Dendritic cell treated with granulocyte-macrophage colony-stimulating factor and Interleukin-4, amounts not matched to agents 40 ng/mL and 50 ng/mL, for 4 days (primary cell): ENCODE results near the gene RCBTB1.
"Not testable (repeated sequence)": the region's sequence is repeated elsewhere in the genome, so short reads cannot be mapped to it uniquely, and the experiment has no call there.

Experiments used
- H3K27ac Mint-ChIP-seq: one replicate; pipeline ENCODE4 v1.8.0; 2022; ENCODE audit warnings: mild to moderate bottlenecking, mixed read lengths
- H3K27me3 Mint-ChIP-seq: one replicate; pipeline ENCODE4 v1.8.0; 2022; ENCODE audit warnings: mild to moderate bottlenecking, mixed read lengths
- H3K36me3 Mint-ChIP-seq: one replicate; pipeline ENCODE4 v1.8.0; 2022; ENCODE audit warnings: low read depth, mixed read lengths
- H3K4me1 Mint-ChIP-seq: one replicate; pipeline ENCODE4 v1.8.0; 2022; ENCODE audit warnings: low read depth, mixed read lengths
- H3K4me3 Mint-ChIP-seq: one replicate; pipeline ENCODE4 v1.8.0; 2022; ENCODE audit warnings: mild to moderate bottlenecking, moderate library complexity, mixed read lengths
- H3K9me3 Mint-ChIP-seq: one replicate; pipeline ENCODE4 v1.8.0; 2022; ENCODE audit warnings: mixed read lengths
- intact Hi-C: fragments of 100-400 bp; cut with micrococcal nuclease; formaldehyde crosslinking; loops from one replicate; pipeline ENCODE4 v1.15.0; 2022

Gene RCBTB1

GRCh38 chr13:49615836-49616675 is 30.7 kb upstream of the RCBTB1 start:
- no peaks in the 10 kb centered on the region for H3K36me3 Mint-ChIP-seq
- H3K4me1 Mint-ChIP-seq = peaks cover 6% of the 10 kb centered on the region
- no peak overlapping the region for H3K4me3 Mint-ChIP-seq
- H3K9me3 Mint-ChIP-seq = no peaks in the 10 kb centered on the region
- intact Hi-C loops = no loop called here
- H3K27me3 Mint-ChIP-seq = no peaks in the 10 kb centered on the region
- H3K27ac Mint-ChIP-seq = no peak overlapping the region

GRCh38 chr13:49612042-49612441 is 26.7 kb upstream of the RCBTB1 start:
- H3K4me1 Mint-ChIP-seq = peaks cover 19% of the 10 kb centered on the region
- H3K36me3 Mint-ChIP-seq, H3K27ac Mint-ChIP-seq, intact Hi-C loops, H3K4me3 Mint-ChIP-seq, H3K27me3 Mint-ChIP-seq, H3K9me3 Mint-ChIP-seq: not testable (repeated sequence)

- peaks cover 13% of the 10 kb centered on the region for H3K4me1 Mint-ChIP-seq
- no peaks in the 10 kb centered on the region for H3K9me3 Mint-ChIP-seq
- no peaks in the 10 kb centered on the region for H3K36me3 Mint-ChIP-seq
- H3K4me3 Mint-ChIP-seq = no peak overlapping the region
- H3K27ac Mint-ChIP-seq = no peak overlapping the region
- intact Hi-C loops = no loop called here
- no peaks in the 10 kb centered on the region for H3K27me3 Mint-ChIP-seq
These were observed 24.8 kb upstream of the RCBTB1 start for GRCh38 chr13:49610176-49610575.

GRCh38 chr13:49608651-49609331 is 23.4 kb upstream of the RCBTB1 start:
- Mint-ChIP-seq H3K27me3 (no peaks in the 10 kb centered on the region), H3K4me1 (peaks cover 13% of the 10 kb centered on the region), H3K4me3 (no peak overlapping the region), H3K27ac (no peak overlapping the region), H3K36me3 (no peaks in the 10 kb centered on the region), H3K9me3 (no peaks in the 10 kb centered on the region)
- intact Hi-C loops = loop anchor here (10.0 kb wide), 1 partner anchor 114 kb away; the partner anchor contains the start of gene PHF11

GRCh38 chr13:49607761-49608160 is 22.4 kb upstream of the RCBTB1 start:
- intact Hi-C loops = loop anchor here (1.0 to 10.0 kb wide), 2 partner anchors 113 to 306 kb away; partner anchors contain the start of gene PHF11
- Mint-ChIP-seq H3K4me1 (peaks cover 13% of the 10 kb centered on the region), H3K36me3 (no peaks in the 10 kb centered on the region), H3K27ac (no peak overlapping the region), H3K9me3 (no peaks in the 10 kb centered on the region), H3K27me3 (no peaks in the 10 kb centered on the region), H3K4me3 (no peak overlapping the region)

GRCh38 chr13:49606747-49607648 is 21.6 kb upstream of the RCBTB1 start:
- no peaks in the 10 kb centered on the region for H3K9me3 Mint-ChIP-seq
- H3K27ac Mint-ChIP-seq = peak overlapping the region; percentile 66
- intact Hi-C loops = loop anchor here (1.0 to 10.0 kb wide), 2 partner anchors 112 to 306 kb away; partner anchors contain the start of gene PHF11
- peak overlapping the region; percentile 64 for H3K4me3 Mint-ChIP-seq
- H3K36me3 Mint-ChIP-seq = no peaks in the 10 kb centered on the region
- H3K4me1 Mint-ChIP-seq = peaks cover 13% of the 10 kb centered on the region
- H3K27me3 Mint-ChIP-seq = no peaks in the 10 kb centered on the region

- Mint-ChIP-seq H3K27ac (no peak overlapping the region), H3K36me3 (no peaks in the 10 kb centered on the region), H3K9me3 (no peaks in the 10 kb centered on the region), H3K27me3 (no peaks in the 10 kb centered on the region), H3K4me3 (no peak overlapping the region), H3K4me1 (peaks cover 13% of the 10 kb centered on the region)
- intact Hi-C loops = loop anchor here (10.0 kb wide), 1 partner anchor 110 kb away; the partner anchor contains the start of gene PHF11
These were observed 19.2 kb upstream of the RCBTB1 start for GRCh38 chr13:49604570-49604969.

GRCh38 chr13:49602615-49603014 is 17.3 kb upstream of the RCBTB1 start:
- not testable (repeated sequence) for H3K4me3 Mint-ChIP-seq, H3K27ac Mint-ChIP-seq, H3K36me3 Mint-ChIP-seq

GRCh38 chr13:49602005-49602404 is 16.6 kb upstream of the RCBTB1 start:
- Mint-ChIP-seq H3K27ac (no peak overlapping the region), H3K4me1 (no peaks in the 10 kb centered on the region), H3K9me3 (peaks cover under 1% of the 10 kb centered on the region), H3K36me3 (no peaks in the 10 kb centered on the region), H3K27me3 (no peaks in the 10 kb centered on the region), H3K4me3 (no peak overlapping the region)
- intact Hi-C loops = loop anchor here (10.0 kb wide), 1 partner anchor 107 kb away; the partner anchor contains the start of gene PHF11

More at GRCh38 chr13:49602615-49603014, 17.3 kb upstream of the RCBTB1 start:
- not testable (repeated sequence) for H3K4me1 Mint-ChIP-seq, H3K9me3 Mint-ChIP-seq, H3K27me3 Mint-ChIP-seq
- intact Hi-C loops = loop anchor here (10.0 kb wide), 1 partner anchor 108 kb away; the partner anchor contains the start of gene PHF11

GRCh38 chr13:49597043-49597641 is 11.8 kb upstream of the RCBTB1 start:
- Mint-ChIP-seq H3K9me3 (peaks cover 6% of the 10 kb centered on the region), H3K36me3 (no peaks in the 10 kb centered on the region), H3K4me1 (no peaks in the 10 kb centered on the region), H3K27ac (no peak overlapping the region), H3K27me3 (no peaks in the 10 kb centered on the region), H3K4me3 (no peak overlapping the region)
- intact Hi-C loops = no loop called here

- H3K4me3 Mint-ChIP-seq = no peak overlapping the region
- intact Hi-C loops = no loop called here
- H3K36me3 Mint-ChIP-seq = no peaks in the 10 kb centered on the region
- no peaks in the 10 kb centered on the region for H3K4me1 Mint-ChIP-seq
- no peaks in the 10 kb centered on the region for H3K27me3 Mint-ChIP-seq
- no peak overlapping the region for H3K27ac Mint-ChIP-seq
- peaks cover 6% of the 10 kb centered on the region for H3K9me3 Mint-ChIP-seq
These were observed 10.9 kb upstream of the RCBTB1 start for GRCh38 chr13:49596221-49596620.

GRCh38 chr13:49594576-49594975 is 9.2 kb upstream of the RCBTB1 start:
- H3K4me3 Mint-ChIP-seq = no peak overlapping the region
- peaks cover 6% of the 10 kb centered on the region for H3K9me3 Mint-ChIP-seq
- H3K36me3 Mint-ChIP-seq = no peaks in the 10 kb centered on the region
- H3K27me3 Mint-ChIP-seq = no peaks in the 10 kb centered on the region
- no peaks in the 10 kb centered on the region for H3K4me1 Mint-ChIP-seq
- no peak overlapping the region for H3K27ac Mint-ChIP-seq
- intact Hi-C loops = no loop called here

- H3K4me3 Mint-ChIP-seq, H3K27me3 Mint-ChIP-seq, intact Hi-C loops, H3K4me1 Mint-ChIP-seq, H3K36me3 Mint-ChIP-seq, H3K27ac Mint-ChIP-seq, H3K9me3 Mint-ChIP-seq: not testable (repeated sequence)
These were observed 8.5 kb upstream of the RCBTB1 start for GRCh38 chr13:49593876-49594275.
